T47D (cell line): ENCODE data around the gene RNASET2.
"Not testable (repeated sequence)": the region's sequence is repeated elsewhere in the genome, so short reads cannot be mapped to it uniquely, and the experiment has no call there.

Source experiments
- DNase-seq, 2 experiments: peaks; one replicate each; pipeline versions ENCODE4 v3.0.0 to v3.0.0-alpha.2; 2011 to 2012; ENCODE audit warnings: low read depth in 1 of 2, low spot score in 1 of 2
- JUND ChIP-seq: IDR thresholded peaks from 2 replicates; pipeline ENCODE4 v1.6.1; 2012; ENCODE audit warnings: low read depth
- in situ Hi-C: cut with HindIII; loops from 2 replicates; pipeline ENCODE4 v1.10.0; 2016; ENCODE audit warnings: low sequenced_read_pairs, low pct_unique_long_range_greater_than_20kb

The RNASET2 gene

DNA sequence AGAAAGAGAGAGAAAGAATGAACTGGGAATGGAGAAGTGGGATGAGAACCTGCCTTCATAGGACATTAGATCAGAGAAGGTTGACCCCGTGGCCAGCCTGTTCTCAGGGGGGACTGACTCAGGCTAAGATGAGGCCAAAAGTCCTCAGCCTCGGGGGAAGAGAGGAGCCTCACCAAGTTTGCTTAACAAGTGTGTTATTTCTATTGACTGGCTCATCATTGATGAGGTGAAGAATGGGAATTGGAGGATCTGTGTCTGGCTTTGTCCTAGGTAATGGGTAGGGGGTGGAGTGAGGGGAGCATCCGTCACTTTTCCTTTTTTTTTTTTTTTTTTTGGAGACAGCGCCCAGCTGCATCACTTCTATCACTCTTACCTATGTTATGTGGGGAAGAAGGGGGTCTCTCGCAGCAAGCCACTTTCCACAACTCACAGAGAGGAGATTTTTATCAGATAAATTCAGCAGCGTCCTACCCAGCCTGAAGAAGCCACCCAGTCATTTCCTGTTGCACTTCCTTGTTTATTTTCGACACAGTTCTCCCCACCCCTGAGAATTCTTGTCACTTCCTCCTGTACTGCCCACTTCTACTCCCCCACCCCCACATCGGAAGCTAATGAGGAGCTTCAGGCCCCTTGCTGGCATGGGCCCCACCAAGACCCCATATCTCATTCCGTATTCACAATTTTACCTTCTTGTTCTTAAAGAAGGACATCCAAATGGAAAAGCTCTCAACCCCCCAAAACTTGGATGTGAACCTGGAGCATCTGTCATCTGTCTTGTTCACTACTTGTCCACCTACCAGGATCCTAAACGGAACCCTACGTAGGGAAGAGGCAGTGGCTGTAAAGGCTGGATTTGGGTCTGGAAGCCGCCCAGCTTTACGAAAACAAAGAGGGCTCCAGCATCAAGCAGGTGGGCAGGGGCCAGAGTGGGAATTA is 2.8 kb upstream of the RNASET2 start:
- in situ Hi-C loops = no loop called here
- TF ChIP-seq JUND = no peak
- DNase-seq = peak in 1 of 2 experiments; percentile 20

GRCh38 chr6:166957805-166958076 is 1.4 kb upstream of the RNASET2 start:
- in situ Hi-C loops = no loop called here
- TF ChIP-seq JUND = no peak
- DNase-seq = no peak

GRCh38 chr6:166957087-166957804 is 896 bp upstream of the RNASET2 start:
- in situ Hi-C loops = no loop called here
- TF ChIP-seq JUND = no peak
- DNase-seq = peak in 1 of 2 experiments; percentile 15

- DNase-seq = peak in 1 of 2 experiments; percentile 28
- in situ Hi-C loops = no loop called here
- TF ChIP-seq JUND = no peak
These were observed 396 bp downstream of the RNASET2 start for GRCh38 chr6:166955865-166956443.

- in situ Hi-C loops = no loop called here
- DNase-seq = peak; percentile 27 to 37
- no peak for TF ChIP-seq JUND
These were observed 1.1 kb downstream of the RNASET2 start for GRCh38 chr6:166955121-166955864.

- DNase-seq = no peak
- in situ Hi-C loops = no loop called here
- no peak for TF ChIP-seq JUND
These were observed 2.1 kb downstream of the RNASET2 start for GRCh38 chr6:166954118-166954713.

- in situ Hi-C loops = no loop called here
- no peak for DNase-seq
- no peak for TF ChIP-seq JUND
These were observed 3.5 kb downstream of the RNASET2 start for GRCh38 chr6:166952567-166953486.

DNA sequence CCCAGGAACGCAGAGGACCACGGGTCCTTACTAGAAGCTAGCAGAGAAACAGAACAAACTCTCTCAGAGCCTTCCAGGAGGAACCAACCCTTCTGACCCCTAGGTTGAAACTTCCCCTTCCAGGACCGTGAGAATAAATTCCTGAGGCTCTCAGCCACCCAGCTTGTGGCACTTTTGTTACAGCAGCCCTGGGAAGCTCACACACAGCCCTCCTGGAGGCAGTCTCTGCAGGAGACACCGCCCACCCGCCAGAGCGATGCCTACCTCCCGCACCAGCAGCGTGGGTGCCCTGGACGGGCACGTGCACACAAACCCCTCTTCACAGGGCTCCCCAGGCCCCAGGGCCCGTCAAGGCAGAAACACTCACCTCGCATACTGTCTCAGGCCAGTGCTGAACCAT is 4.2 kb downstream of the RNASET2 start:
- in situ Hi-C loops = no loop called here
- TF ChIP-seq JUND = no peak
- DNase-seq = no peak

DNA sequence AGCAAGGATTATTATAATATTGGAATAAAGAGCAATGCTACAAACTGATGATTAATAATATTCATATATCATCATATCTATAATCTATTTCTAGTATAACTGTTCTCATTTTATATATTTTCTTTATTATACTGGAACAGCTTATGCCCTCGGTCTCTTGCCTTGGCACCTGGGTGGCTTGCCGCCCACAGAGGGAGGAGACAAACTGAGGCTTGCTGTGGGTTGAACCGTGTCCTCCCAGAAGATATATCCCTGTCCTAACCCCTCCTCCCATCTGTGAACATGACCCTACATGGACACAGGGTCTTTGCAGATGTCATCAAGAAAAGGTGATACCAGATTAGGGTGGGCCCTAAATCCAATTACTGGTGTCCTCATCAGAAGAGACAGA is 4.7 kb downstream of the RNASET2 start:
- TF ChIP-seq JUND = no peak
- in situ Hi-C loops = no loop called here
- no peak for DNase-seq

DNA sequence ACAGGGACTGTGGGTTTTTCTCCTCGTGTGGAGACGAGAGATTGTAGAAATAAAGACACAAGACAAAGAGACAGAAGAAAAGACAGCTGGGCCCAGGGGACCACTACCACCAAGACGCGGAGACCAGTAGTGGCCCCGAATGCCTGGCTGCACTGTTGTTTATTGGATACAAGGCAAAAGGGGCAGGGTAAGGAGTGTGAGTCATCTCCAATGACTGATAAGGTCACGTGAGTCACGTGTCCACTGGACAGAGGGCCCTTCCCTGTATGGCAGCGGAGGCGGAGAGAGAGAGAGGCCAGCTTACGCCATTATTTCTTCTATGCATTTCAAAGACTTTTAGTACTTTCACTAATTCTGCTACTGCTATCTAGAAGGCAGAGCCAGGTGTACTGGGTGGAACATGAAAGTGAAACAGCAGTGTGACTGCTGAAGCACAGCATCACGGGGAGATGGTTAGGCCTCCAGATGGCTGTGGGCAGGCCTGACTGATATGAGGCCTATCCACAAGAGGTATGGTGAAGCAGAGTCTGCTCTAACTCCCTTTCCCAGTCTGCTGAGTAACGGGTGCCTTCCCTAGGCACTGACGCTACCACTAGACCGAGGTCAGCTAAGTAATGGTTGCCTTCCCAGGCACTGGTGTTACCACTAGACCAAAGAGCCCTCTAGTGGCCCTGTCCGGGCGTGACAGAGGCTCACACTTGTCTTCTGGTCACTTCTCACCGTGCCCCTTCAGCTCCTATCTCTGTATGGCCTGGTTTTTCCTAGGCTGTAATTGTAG is 5.3 kb downstream of the RNASET2 start:
- DNase-seq = peak; percentile 11 to 75
- in situ Hi-C loops = not testable (repeated sequence)

GRCh38 chr6:166950443-166950821 is 5.9 kb downstream of the RNASET2 start:
- no peak for TF ChIP-seq JUND
- in situ Hi-C loops = no loop called here
- no peak for DNase-seq
